ENCODE measurements around the gene BCL2.

The BCL2 gene

GRCh38 chr18:63220903-63221302 is 98.7 kb downstream of the BCL2 start:
- no peak overlapping the region for H3K4me3 Mint-ChIP-seq
- DNase-seq = no peak
- no peaks in the 10 kb centered on the region for H3K4me1 Mint-ChIP-seq

GRCh38 chr18:63218472-63218871 is 101.1 kb downstream of the BCL2 start:
- no peak for DNase-seq
- H3K36me3 Mint-ChIP-seq (ENCODE audit: low read depth) = peaks cover 38% of the 10 kb centered on the region
- H3K27ac Mint-ChIP-seq = no peak overlapping the region
- H3K4me1 Mint-ChIP-seq = peaks cover 7% of the 10 kb centered on the region
- H3K9me3 Mint-ChIP-seq = peaks cover 28% of the 10 kb centered on the region
- TF ChIP-seq CTCF (IDR thresholded peaks at IDR 0.05) = no peak
- peaks cover 8% of the 10 kb centered on the region for H3K27me3 Mint-ChIP-seq (ENCODE audit: low read depth, poor library complexity)
- H3K4me3 Mint-ChIP-seq = no peak overlapping the region

More at GRCh38 chr18:63220903-63221302, 98.7 kb downstream of the BCL2 start:
- TF ChIP-seq CTCF (IDR thresholded peaks at IDR 0.05) = no peak
- H3K27me3 Mint-ChIP-seq (ENCODE audit: low read depth, poor library complexity) = peaks cover 8% of the 10 kb centered on the region
- H3K27ac Mint-ChIP-seq = no peak overlapping the region
- H3K9me3 Mint-ChIP-seq = peaks cover 51% of the 10 kb centered on the region
- H3K36me3 Mint-ChIP-seq (ENCODE audit: low read depth) = peaks cover 44% of the 10 kb centered on the region

GRCh38 chr18:63216516-63217311 is 102.9 kb downstream of the BCL2 start:
- Mint-ChIP-seq H3K27me3 (ENCODE audit: low read depth, poor library complexity) (peaks cover 4% of the 10 kb centered on the region), H3K27ac (no peak overlapping the region), H3K4me1 (peaks cover 7% of the 10 kb centered on the region), H3K9me3 (peaks cover 21% of the 10 kb centered on the region), H3K4me3 (no peak overlapping the region), H3K36me3 (ENCODE audit: low read depth) (peaks cover 30% of the 10 kb centered on the region)
- no peak for TF ChIP-seq CTCF (IDR thresholded peaks at IDR 0.05)
- no peak for DNase-seq

- Mint-ChIP-seq H3K4me1 (peaks cover 16% of the 10 kb centered on the region), H3K27ac (peak overlapping the region; percentile 23), H3K9me3 (peaks cover 6% of the 10 kb centered on the region), H3K27me3 (ENCODE audit: low read depth, poor library complexity) (peaks cover 7% of the 10 kb centered on the region), H3K36me3 (ENCODE audit: low read depth) (peaks cover 16% of the 10 kb centered on the region), H3K4me3 (no peak overlapping the region)
- no peak for TF ChIP-seq CTCF (IDR thresholded peaks at IDR 0.05)
- DNase-seq = no peak
Observed at GRCh38 chr18:63213936-63214671, 105.5 kb downstream of the BCL2 start.

GRCh38 chr18:63213331-63213900 is 106.2 kb downstream of the BCL2 start:
- Mint-ChIP-seq H3K27me3 (ENCODE audit: low read depth, poor library complexity) (peaks cover 7% of the 10 kb centered on the region), H3K4me1 (peaks cover 23% of the 10 kb centered on the region), H3K9me3 (no peaks in the 10 kb centered on the region), H3K27ac (no peak overlapping the region), H3K4me3 (no peak overlapping the region), H3K36me3 (ENCODE audit: low read depth) (peaks cover 11% of the 10 kb centered on the region)
- DNase-seq = no peak
- TF ChIP-seq CTCF (IDR thresholded peaks at IDR 0.05) = no peak

Measured in nephron progenitor cell (in vitro differentiated cells).